Stimulated activated CD8-positive, alpha-beta memory T cell treated with anti-CD3 and anti-CD28 coated beads, Interleukin-4, amount 100 ng/mL, for 4 hours (primary cell): ENCODE results near the gene KLF16.

Experiments used
- DNase-seq, 2 donors: peaks; one replicate each; pipeline ENCODE4 v3.0.0-alpha.2; 2020; ENCODE audit warnings: low read depth in 2 of 2, low spot score in 1 of 2

Gene KLF16

DNA sequence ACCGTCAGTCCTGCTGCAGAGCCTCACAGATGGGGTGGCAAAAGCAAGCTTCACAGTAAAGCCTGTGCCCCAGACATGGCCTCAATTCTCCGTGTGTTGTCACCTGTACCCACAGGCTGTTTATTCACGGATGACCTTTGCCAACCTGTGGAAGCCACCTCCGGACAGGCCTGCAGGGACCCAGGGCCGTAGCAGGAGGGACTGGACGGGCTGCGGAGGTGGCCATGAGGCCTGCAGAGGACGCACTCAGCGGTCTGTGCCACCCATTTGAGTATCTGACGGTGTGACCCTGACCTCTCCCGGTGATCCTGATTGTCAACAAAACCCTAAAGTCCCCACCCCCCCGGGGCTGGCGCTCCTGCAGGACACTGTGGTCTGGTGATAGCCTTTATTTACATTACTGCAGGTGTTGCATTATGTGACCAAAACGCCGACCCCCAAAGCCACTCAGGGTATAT, 7.8 kb upstream of the KLF16 start:
- DNase-seq, result no peak

DNA sequence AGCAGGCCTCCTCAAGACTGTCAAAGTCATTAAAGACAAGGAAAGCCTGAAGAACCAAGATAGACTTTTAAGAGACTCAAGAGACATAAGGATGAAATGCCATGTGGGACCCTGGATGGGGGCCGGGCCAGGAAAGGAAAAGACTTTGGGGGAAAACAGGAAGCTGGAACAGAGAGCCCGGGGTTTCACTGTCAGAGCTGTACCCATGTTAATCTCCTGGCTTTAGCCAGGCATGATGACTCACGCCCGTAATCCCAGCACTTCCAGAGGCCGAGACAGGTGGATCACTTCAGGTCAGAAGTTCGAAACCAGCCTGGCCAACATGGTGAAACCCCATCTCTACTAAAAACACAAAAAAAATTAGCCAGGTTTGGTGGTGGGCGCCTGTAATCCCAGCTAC, 5.6 kb upstream of the KLF16 start:
- DNase-seq, result no peak

DNA sequence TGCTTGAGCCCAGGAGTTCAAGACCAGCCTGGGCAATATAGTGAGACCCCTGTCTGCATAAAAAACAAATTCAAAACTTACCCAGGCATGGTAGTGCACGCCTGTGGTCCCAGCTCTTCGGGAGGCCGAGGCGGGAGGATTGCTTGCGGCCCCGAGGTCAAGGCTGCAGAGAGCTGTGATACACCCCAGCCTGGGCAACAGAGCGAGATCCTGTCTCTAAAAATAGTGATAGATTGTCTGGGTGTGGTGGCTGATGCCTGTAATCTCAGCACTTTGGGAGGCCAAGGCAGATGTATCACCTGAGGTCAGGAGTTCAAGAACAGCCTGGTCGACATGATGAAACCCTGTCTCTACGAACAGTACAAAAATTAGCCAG, 4.0 kb upstream of the KLF16 start:
- DNase-seq, result no peak

DNA sequence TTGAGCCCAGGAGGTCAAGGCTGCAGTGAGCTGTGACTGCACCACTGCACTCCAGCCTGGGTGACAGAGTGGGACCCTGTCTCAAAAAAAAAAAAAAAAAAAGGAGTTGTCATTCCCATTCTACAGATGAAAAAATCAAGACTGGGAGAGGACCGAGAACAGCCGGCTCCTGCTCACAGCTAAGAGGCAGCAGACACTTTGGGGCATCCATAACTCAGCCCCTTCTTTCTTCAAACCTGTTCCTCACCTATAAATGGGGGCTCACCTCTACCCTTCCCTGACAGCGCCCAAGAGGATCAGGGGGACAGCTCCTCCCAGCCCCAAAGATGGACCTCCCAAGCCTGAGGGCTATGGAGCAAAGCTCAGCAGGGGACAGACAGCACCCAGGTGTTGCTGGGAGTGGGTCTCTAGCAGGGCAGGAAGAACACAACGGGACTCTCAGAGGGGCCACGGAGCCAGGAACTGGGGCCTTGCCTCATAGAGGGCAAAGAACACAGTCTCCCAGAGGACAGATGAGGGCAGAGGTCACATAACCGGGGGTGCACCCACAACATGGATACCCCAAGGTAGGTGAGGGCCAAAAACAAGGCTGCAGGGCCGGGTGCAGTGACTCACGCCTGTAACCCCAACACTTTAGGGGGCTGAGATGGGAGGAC, 3.4 kb upstream of the KLF16 start:
- no peak for DNase-seq

DNA sequence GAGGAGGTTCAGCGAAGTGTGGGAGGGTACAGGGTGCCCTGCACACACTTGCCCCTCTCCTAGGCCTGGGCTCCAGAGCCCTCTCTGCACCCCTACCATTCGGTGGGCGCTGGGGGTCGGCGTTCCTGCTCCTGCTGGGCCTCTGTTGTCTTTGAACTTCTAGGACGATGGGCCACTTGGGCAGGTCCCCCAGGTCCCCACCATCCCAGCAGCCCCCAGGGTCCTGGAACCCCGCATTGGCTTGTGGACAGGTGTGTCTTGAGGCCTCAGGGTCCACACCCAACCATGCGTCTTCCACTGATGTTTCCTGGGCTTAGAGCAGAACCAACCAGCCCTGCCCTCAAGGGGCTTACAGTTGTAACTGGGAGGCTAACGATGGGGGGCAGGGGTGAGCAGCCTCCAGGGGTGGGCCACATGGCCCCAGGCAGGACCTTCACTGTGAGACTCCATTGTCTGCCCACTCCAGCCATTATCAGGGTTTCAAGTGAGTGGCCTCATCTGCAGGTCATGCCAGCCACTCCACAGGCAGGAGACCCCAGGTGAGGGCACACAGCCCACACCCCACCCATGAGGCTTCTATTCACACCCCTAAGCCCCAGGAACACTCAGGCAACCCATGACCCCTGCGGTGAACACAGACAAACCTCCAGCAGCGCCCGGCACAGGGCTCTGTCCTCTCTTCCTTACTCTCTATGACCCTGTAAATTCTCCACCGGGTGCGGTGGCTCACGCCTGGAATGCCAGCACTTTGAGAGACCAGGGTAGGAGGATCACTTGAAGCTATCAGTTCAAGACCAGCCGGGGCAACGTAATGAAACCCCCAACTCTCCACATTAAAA, 2.0 kb upstream of the KLF16 start:
- no peak for DNase-seq

DNA sequence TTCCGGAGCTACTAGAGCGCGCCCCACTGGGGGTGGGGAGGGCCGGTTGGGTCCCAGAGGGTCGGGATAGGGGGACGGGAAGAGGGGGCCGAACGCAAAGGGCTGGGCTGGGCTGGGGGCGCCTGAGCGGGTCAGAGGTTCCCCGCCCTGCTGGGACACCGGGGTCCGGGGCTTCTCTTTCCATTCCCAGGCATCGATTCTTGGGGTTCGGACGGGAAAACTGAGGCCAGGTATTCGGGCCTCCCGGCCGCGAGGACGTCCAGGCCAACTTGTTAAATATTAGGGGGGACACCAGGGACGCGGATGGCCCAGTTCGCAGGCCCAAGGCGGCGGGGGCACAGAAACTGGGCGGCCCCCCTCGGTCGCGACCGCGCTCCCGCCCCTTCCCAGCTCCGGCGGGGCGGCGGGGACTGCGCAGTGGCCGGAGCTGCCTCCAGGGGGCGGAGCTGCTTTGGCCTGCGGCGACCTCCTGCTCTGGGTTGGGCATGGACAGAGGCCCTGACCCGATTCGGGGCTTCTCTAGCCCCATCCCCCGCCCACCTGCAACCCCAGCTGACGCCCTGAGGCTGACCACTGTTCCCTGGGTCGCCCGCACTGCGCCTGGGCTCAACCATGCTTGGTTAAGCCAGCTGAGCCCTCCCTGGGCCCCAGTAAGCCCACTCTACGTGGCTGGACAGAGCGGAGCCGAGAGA, 1.2 kb upstream of the KLF16 start:
- no peak for DNase-seq

DNA sequence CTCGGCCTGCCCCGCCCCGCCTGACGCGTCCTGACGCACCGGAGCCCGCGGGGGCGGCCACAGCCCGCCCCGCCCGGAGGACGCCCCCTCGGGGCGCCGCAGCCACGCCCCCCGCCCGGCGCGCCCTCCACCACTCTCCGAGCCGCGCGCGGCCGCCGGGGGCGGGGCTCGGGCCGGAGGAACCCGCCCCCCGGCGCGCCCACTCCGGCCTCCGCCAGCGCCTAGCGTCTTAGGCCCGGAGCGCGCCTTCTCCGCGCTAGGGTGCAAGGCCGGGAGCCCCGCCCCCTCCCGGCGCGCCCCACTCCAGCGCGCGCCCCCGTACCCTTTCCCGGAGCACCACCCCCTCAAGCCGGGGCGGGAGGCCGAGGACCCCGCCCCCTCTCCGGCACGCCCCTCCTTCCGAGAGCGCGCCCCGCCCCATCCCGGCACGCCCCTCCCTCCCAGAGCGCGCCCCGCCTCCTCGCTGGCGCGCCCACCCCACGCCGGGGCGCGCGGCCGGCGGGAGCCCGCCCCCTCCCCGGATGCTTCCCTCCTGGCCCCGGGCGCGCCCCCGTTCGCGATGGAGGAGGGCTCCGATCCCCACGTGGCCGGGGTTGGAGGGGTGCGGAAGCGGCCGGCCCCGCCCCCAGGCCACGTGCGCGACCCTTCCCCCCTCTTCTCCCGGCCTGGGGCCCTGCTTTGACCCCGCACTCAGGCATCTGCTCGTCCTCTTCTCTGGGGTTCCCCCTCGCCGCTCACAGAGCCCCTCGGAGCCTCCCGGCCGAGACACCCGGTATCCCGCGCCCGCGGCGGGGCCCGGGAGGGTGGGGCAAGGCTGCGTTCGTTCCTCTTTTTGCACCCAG, 480 bp upstream of the KLF16 start:
- DNase-seq, result peak; percentile 79 to 89

DNA sequence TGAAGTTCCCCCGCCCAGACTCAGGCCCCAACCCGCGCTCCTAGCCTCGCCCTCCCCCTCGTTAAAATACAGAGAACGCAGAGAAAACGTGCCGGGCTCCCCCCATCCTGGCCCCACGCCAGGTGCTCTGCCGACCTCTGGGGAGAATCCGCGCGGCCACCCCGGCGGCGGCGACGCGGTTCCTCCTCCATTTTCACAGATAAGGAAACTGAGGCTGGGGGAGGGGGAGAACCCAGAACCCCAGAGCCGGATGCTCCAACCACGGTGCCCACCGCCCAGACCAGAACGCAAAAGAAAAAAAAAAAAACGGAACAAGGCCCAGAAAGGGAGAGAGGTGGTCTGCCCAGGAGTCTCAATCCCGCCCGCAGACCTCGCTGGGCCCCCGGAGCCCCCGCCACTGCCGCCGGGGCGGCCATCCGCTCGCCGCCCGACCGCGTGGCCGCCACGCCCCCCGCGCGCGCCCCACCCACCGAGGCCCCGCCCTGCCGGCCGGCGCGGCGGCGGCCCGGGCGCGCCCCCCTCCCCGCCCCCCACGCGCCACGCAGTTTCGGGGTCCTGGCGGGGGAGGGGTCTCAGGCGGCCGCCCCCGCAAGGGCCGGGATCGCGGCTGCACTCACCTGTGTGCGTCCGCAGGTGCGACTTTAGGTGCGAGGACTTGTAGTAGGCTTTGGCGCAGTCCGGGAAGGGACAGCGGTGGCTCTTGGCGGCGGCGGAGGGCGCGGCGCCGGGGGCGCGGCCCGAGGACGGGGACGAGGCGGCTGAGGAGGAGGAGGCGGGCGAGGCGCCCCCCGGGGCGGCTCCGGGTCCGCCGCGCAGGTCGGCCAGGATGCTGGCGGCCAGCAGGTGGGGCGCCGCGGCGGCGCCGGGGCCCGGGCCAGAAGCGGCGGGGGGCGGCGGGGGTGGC, 703 bp downstream of the KLF16 start:
- DNase-seq, result no peak

DNA sequence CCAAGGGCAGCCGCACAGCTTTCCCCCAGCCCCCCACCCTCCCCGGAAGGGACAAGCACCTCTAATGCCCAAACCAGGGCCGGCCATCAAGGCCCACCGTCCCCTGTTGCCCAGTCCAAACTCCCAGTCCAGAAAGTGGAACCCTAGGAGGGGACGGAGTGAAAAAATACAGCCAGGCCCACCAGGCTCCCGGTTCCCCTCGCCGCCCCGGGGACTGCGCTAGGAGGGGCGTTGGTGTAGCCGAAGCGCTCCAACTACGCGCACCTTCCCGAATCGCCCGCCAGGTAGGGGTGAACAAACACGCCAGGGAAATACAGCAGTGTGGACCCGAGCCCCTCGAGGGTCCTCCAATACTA, 1.3 kb downstream of the KLF16 start:
- no peak for DNase-seq

DNA sequence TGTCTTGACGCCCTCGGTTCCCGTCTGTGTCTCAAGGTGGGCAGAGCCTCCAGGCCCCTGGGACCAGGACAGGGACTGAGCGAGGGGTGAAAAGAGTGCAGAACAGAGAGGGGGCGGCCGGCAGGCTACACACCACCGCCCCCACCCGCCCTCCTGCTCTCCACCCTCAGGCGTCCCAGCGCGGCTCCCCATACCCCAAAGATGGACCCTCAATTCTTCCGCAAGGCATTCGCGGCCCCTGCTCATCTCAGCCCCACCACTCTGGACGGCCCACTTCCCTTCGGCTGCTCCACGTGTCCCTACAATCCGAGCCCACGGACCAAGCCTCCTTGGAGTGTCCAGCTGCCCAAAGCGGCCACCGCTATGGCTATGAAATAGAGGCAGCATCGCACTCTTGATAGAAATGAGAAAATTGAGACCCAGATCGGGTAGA, 1.8 kb downstream of the KLF16 start:
- no peak for DNase-seq

DNA sequence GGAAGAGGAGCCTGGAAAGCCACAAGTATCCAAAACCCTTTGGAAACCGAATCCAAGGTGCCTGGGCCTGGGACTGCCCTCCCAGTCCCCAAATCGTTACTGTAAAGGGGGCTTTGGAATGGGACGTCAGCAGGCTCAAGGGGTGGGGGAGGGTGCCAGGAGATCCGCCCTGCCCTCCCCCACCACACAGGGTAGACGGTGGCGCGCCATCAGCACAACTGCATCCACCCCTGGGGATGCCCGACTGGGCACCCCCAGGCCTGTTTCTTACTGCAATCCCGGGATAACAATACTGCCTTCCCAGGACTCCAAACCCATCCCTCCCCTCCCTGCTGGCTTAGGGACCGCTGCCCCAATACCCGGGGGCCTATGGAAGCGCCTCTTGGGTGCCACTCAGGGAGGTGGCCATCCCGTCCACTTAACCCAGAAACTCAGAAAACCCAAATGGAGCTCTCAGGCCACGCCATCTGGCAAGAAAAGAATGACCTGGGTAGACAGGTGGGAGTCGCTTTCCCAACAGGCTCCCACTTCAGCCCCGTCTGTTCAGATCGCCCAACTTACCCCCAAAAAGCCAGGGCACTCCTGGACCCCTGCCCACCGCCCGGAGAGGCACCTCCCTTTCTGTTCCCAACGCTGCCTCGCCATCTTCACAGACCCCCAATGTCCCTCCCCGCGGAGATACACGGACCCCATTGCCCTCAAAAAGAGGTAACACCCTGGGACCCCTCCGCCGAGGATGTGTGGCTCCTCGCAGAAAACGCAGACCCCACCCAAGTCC, 2.4 kb downstream of the KLF16 start:
- no peak for DNase-seq

DNA sequence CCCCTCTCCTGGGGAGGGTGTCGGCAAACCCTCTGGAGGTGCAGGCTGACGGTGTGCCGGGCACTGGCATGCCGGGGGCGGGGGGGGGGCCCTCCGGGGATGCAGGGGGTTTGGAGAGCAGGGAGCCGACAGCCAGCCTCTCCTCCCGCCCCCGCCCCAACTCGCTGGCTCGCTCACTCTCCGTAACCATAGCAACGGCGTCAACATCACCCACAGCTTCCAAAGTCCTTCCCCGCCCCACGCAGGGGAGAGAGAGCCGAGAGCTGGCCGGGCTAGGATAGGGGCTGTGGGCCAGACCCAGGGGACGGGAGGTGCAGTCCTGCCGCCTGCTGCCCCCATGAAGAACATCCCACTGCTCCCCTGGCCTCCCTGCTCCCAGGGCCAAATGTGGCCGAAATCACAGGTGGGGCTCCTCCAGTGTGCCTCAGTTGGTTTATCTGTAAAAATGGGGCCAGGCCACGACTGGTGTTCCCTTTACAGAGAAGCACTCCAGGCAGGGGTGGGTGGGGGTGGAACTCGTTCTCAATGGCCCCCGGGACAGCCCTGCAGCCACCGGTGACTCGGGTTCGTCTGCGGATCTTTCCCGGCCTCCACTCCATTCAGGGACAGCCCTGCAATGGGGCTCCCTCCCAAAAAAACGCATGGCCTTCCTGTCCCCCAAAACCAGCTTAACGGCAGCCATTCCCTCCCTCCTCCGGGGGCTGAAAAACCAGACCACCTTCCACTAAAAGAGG, 3.2 kb downstream of the KLF16 start:
- no peak for DNase-seq

DNA sequence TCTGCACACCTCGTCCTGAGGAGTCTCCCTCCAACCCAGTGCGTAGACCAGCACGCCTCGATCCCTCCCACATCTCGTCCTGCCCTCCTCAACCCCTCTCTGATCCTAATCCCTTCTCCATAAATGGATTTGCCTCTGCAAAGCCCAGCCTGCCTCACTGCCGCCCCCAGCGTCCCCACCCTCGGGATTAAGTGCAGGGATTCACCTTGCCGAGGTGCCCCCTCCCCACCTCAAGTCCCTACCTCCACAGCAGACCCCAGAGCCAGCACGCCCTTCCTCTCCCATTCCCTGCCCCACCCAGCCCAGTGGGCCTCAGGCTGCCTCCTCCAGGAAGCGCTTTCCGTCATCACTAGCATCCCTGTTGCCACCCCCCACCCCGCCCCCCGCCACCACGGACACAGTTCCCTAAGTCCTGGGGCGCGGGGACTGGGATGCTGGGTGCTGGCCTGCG, 4.0 kb downstream of the KLF16 start:
- DNase-seq, result no peak

DNA sequence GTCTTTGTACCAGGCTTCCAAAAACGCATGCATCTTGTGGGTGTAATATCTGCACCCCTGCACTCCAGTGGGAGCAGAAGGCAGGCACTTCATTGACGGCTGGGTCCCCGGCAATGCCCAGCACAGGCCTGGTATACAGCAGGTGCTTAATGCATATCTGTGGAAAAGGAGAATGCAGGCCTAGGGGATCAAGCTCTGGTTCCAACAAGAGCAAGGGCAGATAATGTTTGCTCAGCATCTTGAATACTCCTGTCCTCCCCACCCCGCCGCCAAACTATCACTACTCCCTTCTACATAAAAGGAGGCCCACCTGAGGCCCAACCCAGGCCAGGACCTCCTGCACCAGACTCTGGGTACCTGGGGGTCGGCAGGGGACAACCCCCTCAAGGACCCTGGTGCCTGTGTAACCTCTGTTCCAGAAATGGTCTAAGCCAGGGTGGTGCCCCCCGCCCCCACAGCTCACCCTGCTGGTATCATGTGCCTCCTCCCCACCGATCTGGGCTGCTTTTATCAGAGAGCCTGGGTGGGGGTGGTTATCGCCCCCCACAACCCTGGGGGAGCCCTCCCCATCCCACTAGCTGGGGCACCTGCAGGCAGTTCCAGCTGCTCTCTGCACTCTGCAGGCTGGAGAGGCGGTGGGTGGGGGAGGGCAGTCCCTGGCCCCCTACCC, 4.8 kb downstream of the KLF16 start:
- DNase-seq, result no peak

DNA sequence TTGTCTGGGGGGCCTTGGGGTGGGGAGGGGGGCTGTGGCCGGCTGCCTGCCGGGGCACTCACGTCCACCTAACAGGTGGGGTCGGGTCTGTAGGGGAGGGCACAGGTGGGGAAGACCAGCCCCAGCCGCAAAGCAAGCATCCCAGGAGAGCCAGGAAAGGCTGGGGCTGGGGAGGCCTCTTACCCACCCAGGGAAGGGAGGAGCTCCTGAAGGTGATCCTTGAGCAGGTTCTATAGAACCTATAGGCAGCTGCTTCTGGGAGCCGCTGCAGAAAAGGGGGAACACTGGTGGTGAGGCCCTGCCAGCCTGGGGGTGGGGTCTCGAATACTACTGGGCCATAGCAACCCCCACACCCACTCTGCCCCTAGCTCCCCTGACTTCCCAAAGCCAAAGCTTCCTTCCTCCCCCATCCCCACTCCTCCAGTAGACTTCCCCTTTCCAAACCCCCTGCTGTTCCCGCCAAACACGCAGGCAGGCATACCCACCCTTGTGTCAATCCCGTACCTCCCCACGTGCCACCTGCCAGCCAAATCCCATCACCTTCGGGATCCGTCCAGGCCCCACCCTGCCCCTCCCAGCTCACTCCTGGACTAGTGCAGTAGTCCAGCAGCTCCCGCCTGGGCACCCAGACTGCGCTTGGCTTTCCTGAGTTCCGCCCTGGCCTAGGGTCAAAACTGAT, 5.6 kb downstream of the KLF16 start:
- no peak for DNase-seq

DNA sequence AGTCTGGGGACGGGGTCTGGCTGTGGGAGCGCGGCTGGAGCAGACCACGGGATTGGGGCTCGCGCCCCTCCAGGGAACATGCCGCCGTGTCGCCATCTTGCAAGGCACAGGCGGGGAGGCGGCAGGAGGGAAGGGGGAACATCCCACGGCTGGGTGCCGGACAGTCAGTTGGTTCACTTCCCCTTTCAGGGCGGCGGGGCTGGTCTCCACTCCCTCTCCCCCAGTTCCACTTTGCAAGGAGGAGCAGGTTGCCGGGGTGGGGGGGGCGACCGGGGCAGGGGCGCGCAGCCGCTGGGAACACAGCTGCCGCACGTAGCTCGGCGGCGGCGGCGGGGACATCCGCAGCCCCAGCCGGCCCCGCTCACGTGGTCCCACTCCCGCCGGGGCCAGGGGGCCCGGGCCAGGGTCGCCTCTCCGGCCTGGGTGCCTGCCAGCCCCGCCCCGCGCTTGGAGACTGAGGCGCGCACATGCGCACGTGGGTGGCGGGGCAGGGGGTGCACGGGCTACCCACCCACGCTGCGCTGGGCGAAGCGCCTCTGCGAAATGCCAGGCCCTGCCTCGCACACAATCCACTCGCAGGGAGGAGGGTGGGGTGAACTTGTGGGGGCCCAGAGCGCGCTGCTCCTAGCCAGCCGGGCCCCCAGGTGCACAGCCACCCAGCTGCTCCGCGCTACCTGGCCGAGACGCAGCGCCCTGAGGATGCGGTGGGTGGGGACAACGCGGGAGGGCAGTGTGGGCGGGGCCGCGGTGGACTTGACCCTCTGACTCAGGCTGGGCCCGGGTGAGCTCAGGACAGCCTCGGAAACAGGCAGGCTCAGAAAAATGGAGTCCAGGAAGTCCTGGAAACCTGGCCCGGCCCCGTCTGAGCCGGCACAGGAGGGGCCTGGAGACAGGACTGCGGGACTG, 6.4 kb downstream of the KLF16 start:
- DNase-seq, result no peak

DNA sequence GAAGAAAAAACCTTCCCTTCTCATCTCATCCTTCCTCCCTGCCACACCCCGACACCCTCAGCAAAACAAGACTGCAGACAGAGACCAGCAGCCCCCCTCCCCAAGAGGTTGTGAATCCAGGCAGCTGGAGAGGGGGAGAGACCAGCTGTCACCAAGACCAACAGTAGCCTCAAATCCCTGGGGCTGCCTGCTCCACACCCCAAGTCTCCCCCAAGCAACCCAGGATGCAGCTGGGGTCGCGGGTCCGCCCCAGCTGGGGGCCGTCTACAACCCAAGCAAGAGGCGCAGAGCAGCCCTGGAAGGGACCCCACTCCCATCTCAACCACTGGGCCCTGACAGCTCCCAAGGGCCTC, 7.1 kb downstream of the KLF16 start:
- DNase-seq, result no peak
